Measurements from ENCODE around the gene COL23A1.

- TF ChIP-seq POLR2A (IDR thresholded peaks at IDR 0.05; ENCODE audit: low read length) (no peak), GATA1 (IDR thresholded peaks at IDR 0.05; ENCODE audit: low read depth, low read length) (no peak)
Observed at GRCh38 chr5:178307267-178308045, 282.7 kb downstream of the COL23A1 start.
